SH-SY5Y (cell line): ENCODE data around the gene ROR1.

Experiments used
- GATA2 ChIP-seq: IDR thresholded peaks from 2 replicates; pipeline ENCODE4 v1.6.1; 2011; ENCODE audit warnings: mild to moderate bottlenecking, low read depth, low read length
- GATA3 ChIP-seq: IDR thresholded peaks from 2 replicates; pipeline ENCODE4 v1.6.1; 2011; ENCODE audit warnings: low read depth, mild to moderate bottlenecking, low read length, moderate library complexity

- TF ChIP-seq GATA3 (no peak), GATA2 (no peak)
Measured at GRCh38 chr1:64090436-64090835, 316.6 kb downstream of the ROR1 start.
